Panc1 (cell line): ENCODE measurements around the gene CEP170B. TPM values are rescaled to one million over a fixed set of nuclear protein-coding genes. Genes with fewer than 3 reads are reported as not detected.

ENCODE experiments used
- ATAC-seq: fragments of 200-7000 bp; cut with Tn5 transposase; 2 replicates; pipeline ENCODE4 v1.9.1; 2020; ENCODE audit warnings: mild to moderate bottlenecking, moderate library complexity
- BruUV-seq: library from RNA; stranded (reverse); fragments of 400-500 nt; replicated peaks from 2 replicates; lab custom pipeline; 2021; lab: Mats Ljungman, UMichigan
- CTCF ChIA-PET: fragments of 300-600 bp; sonication (Branson Sonifier 250); formaldehyde crosslinking; loops from one replicate; lab custom pipeline; 2022; ENCODE audit warnings: antibody characterized with exemption; lab: Charles Lee
- POLR2A ChIA-PET: fragments of 300-600 bp; sonication (Branson Sonifier 250); formaldehyde crosslinking; loops from one replicate; lab custom pipeline; 2022; ENCODE audit warnings: antibody characterized with exemption; lab: Charles Lee
- DNase-seq: peaks from one replicate; pipeline ENCODE4 v3.0.0-alpha.2; 2010; ENCODE audit warnings: low read depth, low spot score
- H3K27ac ChIP-seq: 2 replicates; pipeline ENCODE4 v1.5.1; 2011; ENCODE audit warnings: mild to moderate bottlenecking, low read length, inconsistent platforms
- H3K27me3 ChIP-seq: fragments of 200-500 bp; sonication (Bioruptor generic); 2 replicates; pipeline ENCODE4 v1.6.0; 2014; ENCODE audit warnings: low read length, inconsistent platforms; ENCODE audit not compliant: control insufficient read depth, insufficient read depth
- H3K36me3 ChIP-seq: fragments of 200-500 bp; sonication (Bioruptor generic); 2 replicates; pipeline ENCODE4 v1.5.1; 2014; ENCODE audit warnings: inconsistent platforms, mild to moderate bottlenecking, low read length, moderate library complexity; ENCODE audit not compliant: control insufficient read depth, insufficient read depth
- H3K4me1 ChIP-seq: 2 replicates; pipeline ENCODE4 v1.5.1; 2011; ENCODE audit warnings: inconsistent platforms, mild to moderate bottlenecking, low read length, moderate library complexity; ENCODE audit not compliant: control insufficient read depth, insufficient read depth
- H3K4me3 ChIP-seq, 2 experiments: 2 replicates each; pipeline ENCODE4 v1.5.1; 2011 to 2012; ENCODE audit warnings: low read depth in 2 of 2, low read length in 2 of 2, mild to moderate bottlenecking in 2 of 2, inconsistent platforms in 1 of 2, moderate library complexity in 1 of 2
- H3K9me3 ChIP-seq: fragments of 200-500 bp; sonication (Bioruptor generic); 2 replicates; pipeline ENCODE4 v1.5.1; 2014; ENCODE audit warnings: low read depth, mild to moderate bottlenecking, inconsistent platforms, low read length, moderate library complexity; ENCODE audit not compliant: control insufficient read depth, insufficient read depth
- CTCF ChIP-seq: fragments of 450-650 bp; IDR thresholded peaks from 2 replicates; pipeline ENCODE4 v1.5.1; 2017; ENCODE audit warnings: mild to moderate bottlenecking
- POLR2AphosphoS5 ChIP-seq: IDR thresholded peaks from 2 replicates; pipeline ENCODE4 v1.6.1; 2012; ENCODE audit warnings: mild to moderate bottlenecking, low read depth, low read length, moderate library complexity
- REST ChIP-seq, 2 experiments: IDR thresholded peaks; 2 replicates each; pipeline ENCODE4 v1.6.1; 2011 to 2012; ENCODE audit warnings: low read depth in 2 of 2, control low read depth in 1 of 2, low read length in 1 of 2, mild to moderate bottlenecking in 1 of 2, moderate library complexity in 1 of 2; ENCODE audit not compliant: insufficient read depth in 1 of 2
- SIN3A ChIP-seq: IDR thresholded peaks from 2 replicates; pipeline ENCODE4 v1.6.1; 2012; ENCODE audit warnings: low read depth, mild to moderate bottlenecking, low read length, moderate library complexity, borderline replicate concordance; ENCODE audit not compliant: insufficient read depth
- TCF7L2 ChIP-seq: IDR thresholded peaks from 2 replicates; pipeline ENCODE4 v1.6.1; 2011; ENCODE audit warnings: mild to moderate bottlenecking, low read depth, low read length, inconsistent platforms
- in situ Hi-C: cut with HindIII; loops from 2 replicates; pipeline ENCODE4 v1.10.0; 2016; ENCODE audit warnings: low sequenced_read_pairs, low pct_unique_long_range_greater_than_20kb
- intact Hi-C: fragments of 100-400 bp; cut with micrococcal nuclease; formaldehyde crosslinking; loops from one replicate; pipeline ENCODE4 v1.10.0; 2022; ENCODE audit not compliant: unreplicated experiment
- total RNA-seq: library from RNA; stranded (reverse); gene quantifications from one replicate; pipeline ENCODE4 v1.2.1, GENCODE V29; 2021; ENCODE audit not compliant: unreplicated experiment

The CEP170B gene
- total RNA-seq, 1 experiment from 2014 or later, result 17.8 TPM

GRCh38 chr14:104937161-104937560 is 72.1 kb downstream of the CEP170B start:
- Histone ChIP-seq H3K36me3 (peaks cover 5% of the 10 kb centered on the region), H3K4me3 (no peak overlapping the region), H3K27ac (no peak overlapping the region), H3K9me3 (no peaks in the 10 kb centered on the region), H3K27me3 (no peaks in the 10 kb centered on the region), H3K4me1 (no peaks in the 10 kb centered on the region)
- ChIA-PET CTCF (no interaction called here), POLR2A (no interaction called here)
- peak; percentile 1; the same call in 1 of the 2 replicates for ATAC-seq
- peak; percentile 17 for DNase-seq
- in situ Hi-C loops, result no loop called here
- BruUV-seq, result no TSS peak
- intact Hi-C loops, result no loop called here
- TF ChIP-seq CTCF (no peak), SIN3A (no peak), TCF7L2 (no peak), REST (IDR thresholded peaks at IDR 0.05; ENCODE audit: insufficient read depth in 1 of 2, low read depth in 2 of 2, low read length in 1 of 2) (no peak), POLR2AphosphoS5 (no peak; the same call in none of the 2 replicates)

GRCh38 chr14:104937694-104938365 is 72.8 kb downstream of the CEP170B start:
- TSS peak; percentile 65 for BruUV-seq
- Histone ChIP-seq H3K4me3 (no peak overlapping the region), H3K36me3 (peaks cover 5% of the 10 kb centered on the region), H3K27me3 (no peaks in the 10 kb centered on the region), H3K9me3 (no peaks in the 10 kb centered on the region), H3K27ac (no peak overlapping the region), H3K4me1 (no peaks in the 10 kb centered on the region)
- ATAC-seq (no peak), DNase-seq (no peak)
- TF ChIP-seq POLR2AphosphoS5, result no peak
- TF ChIP-seq CTCF, result no peak
- TF ChIP-seq REST (IDR thresholded peaks at IDR 0.05; ENCODE audit: insufficient read depth in 1 of 2, low read depth in 2 of 2, low read length in 1 of 2), result no peak
- no peak for TF ChIP-seq SIN3A
- no peak for TF ChIP-seq TCF7L2
- CTCF ChIA-PET, result no interaction called here
- in situ Hi-C loops, result no loop called here
- intact Hi-C loops, result no loop called here
- POLR2A ChIA-PET, result no interaction called here
